HG03442 (cell line): ENCODE measurements around the gene CCIN.

Experiments
- ATAC-seq: cut with Tn5 transposase; IDR thresholded peaks from one replicate; pipeline ENCODE4 v1.9.1; 2021; ENCODE audit warnings: mild to moderate bottlenecking, moderate library complexity; ENCODE audit not compliant: unreplicated experiment

Gene CCIN

GRCh38 chr9:36140086-36141084 is 28.8 kb upstream of the CCIN start:
- no peak for ATAC-seq

GRCh38 chr9:36141288-36141687 is 27.9 kb upstream of the CCIN start:
- no peak for ATAC-seq

- ATAC-seq, result no peak
Measured at GRCh38 chr9:36141761-36142160, 27.4 kb upstream of the CCIN start.

- no peak for ATAC-seq
Measured at GRCh38 chr9:36142510-36143244, 26.5 kb upstream of the CCIN start.

- no peak for ATAC-seq
Measured at GRCh38 chr9:36143245-36143641, 25.9 kb upstream of the CCIN start.

GRCh38 chr9:36144309-36145232 is 24.6 kb upstream of the CCIN start:
- ATAC-seq, result no peak

GRCh38 chr9:36145970-36146369 is 23.2 kb upstream of the CCIN start:
- ATAC-seq, result no peak

GRCh38 chr9:36146651-36147050 is 22.5 kb upstream of the CCIN start:
- no peak for ATAC-seq

GRCh38 chr9:36147441-36148175 is 21.6 kb upstream of the CCIN start:
- ATAC-seq, result no peak

- peak; percentile 47 for ATAC-seq
Measured at GRCh38 chr9:36148311-36149051, 20.7 kb upstream of the CCIN start.

- ATAC-seq, result no peak
Measured at GRCh38 chr9:36149197-36149596, 20.0 kb upstream of the CCIN start.

GRCh38 chr9:36150574-36151315 is 18.4 kb upstream of the CCIN start:
- ATAC-seq, result no peak

GRCh38 chr9:36151316-36152210 is 17.6 kb upstream of the CCIN start:
- peak; percentile 66 for ATAC-seq

GRCh38 chr9:36152741-36153438 is 16.3 kb upstream of the CCIN start:
- no peak for ATAC-seq

GRCh38 chr9:36153746-36154145 is 15.4 kb upstream of the CCIN start:
- no peak for ATAC-seq

- ATAC-seq, result no peak
Measured at GRCh38 chr9:36154331-36154952, 14.7 kb upstream of the CCIN start.

- ATAC-seq, result no peak
Measured at GRCh38 chr9:36156116-36156515, 13.1 kb upstream of the CCIN start.
